ENCODE results near the gene ZCCHC7.
"Not testable (repeated sequence)": the region's sequence is repeated elsewhere in the genome, so short reads cannot be mapped to it uniquely, and the experiment has no call there.

The ZCCHC7 gene

DNA sequence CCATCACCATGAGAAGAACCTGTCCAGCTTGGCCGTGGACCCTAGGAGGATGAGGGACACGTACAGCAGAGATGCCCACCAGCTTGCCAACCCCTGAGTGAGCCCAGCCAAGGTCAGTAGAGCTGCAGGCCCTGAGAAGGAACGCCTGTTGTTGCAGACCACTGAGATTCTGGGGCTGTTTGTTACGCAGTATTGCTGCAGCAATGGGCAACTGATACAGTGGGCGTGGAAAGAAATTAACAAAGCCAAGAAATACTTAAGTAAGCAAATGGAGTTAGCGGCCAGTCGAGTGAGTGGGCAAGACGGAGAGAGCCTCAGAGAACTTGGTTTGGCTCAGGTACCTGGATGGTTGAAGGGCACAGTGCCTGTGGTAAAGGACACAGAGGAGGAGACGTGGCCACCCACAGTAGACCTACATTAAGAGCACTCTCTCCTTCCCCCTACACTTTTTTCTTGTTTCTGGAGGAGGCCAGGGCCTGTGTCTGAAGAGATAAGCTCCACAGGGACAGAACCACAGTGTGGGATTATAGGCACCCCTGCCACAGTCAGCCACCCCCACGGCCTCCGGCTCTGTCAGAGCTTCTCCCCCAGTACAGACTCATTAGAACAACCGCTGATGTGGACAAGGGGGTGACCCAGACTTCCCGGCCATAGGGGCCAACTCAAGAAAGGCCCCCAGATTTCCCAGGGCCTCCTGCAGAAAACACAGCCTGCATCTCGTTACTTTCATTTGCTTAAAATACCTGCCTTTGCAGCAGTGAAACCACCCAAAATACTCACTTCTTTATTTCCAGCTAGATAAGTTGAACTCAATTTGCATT is 262.0 kb downstream of the ZCCHC7 start:
- DNase-seq, result no peak

- no peak for DNase-seq
These were observed 262.6 kb downstream of the ZCCHC7 start for GRCh38 chr9:37382982-37383357.

DNA sequence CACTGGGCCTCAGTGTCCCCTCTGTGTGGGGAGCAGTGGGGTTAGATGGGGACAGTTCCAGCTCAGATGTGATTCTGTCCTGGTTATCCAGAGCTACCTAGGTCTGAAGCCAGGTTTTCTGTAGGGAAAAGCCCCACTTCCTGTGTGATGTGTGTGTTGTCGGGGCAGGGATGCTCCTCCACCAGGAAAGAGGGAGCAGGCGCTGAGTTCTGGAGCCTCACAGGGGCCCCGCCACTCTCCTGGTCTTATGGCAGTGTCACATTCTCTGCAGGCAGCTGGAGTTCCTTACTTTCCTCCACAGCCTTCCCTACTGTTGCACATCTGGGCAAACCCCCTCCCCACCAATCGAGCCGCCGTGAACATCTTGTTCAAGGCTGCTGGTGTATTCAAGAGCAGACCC is 263.0 kb downstream of the ZCCHC7 start:
- no peak for DNase-seq

- no peak for DNase-seq
These were observed 263.7 kb downstream of the ZCCHC7 start for GRCh38 chr9:37383876-37384746.

- no peak for DNase-seq
These were observed 264.9 kb downstream of the ZCCHC7 start for GRCh38 chr9:37385286-37385685.

GRCh38 chr9:37386988-37387387 is 266.6 kb downstream of the ZCCHC7 start:
- no peak for DNase-seq

- peak; percentile 42 for DNase-seq
These were observed 270.4 kb downstream of the ZCCHC7 start for GRCh38 chr9:37390759-37391158.

DNA sequence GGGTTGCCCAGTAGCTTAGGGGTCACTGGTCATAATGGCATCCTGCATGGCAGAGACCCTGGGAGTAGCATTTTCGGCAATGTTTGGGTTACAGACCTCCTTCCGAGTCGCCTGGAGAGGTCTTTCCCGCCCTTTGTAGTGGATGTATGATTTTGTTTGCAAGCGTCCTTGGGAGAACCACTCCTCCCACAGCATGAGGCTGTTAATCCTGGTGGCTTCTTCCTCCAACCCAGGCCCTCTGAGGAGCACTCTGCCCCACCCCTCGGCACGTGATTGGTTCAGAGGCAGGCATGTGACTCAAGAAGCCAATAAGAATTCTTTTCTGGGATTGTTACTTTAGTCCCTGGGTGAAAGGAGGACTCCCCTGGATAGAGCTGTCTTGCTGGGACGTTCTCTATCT is 271.9 kb downstream of the ZCCHC7 start:
- no peak for DNase-seq

DNA sequence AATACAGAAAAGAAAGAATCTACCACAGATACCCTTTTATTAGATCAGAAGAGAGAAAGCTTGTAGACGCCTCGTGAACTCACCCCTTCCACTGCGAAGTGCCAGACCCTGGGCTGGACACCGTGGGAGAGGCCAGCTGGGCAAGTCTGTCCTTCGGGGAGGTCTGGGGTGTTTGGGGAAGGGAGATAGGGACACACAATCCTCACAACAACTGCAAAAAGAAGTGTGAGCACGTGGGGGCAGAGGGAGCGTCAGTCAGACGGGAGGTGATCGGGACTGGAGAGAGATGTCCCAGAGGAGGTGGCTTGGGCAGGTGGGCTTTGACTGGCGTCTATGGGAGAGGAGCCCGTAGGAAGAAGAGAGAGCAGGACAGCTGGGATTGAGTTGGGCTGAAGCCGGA is 274.9 kb downstream of the ZCCHC7 start:
- no peak for DNase-seq

DNA sequence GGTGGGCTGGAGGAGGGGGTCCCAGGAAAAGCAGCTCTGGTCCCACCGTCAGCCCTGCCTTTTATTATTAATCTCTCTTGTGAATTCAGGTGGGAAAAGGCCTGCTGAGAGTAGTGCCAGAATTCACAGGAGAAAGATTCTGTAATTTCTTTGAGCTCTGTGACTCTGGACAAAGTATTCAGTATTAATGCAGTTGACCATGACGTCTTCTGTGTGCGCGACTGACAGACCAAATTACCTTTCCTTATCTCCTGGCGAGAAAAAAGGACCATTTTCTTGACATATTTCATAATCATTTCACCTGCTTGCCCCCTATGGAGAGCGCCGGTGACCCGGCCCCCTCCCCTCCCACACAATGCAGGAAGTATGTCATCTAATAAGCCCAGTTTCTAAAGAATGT is 275.3 kb downstream of the ZCCHC7 start:
- DNase-seq, result peak; percentile 72

GRCh38 chr9:37397948-37398347 is 277.6 kb downstream of the ZCCHC7 start:
- DNase-seq, result not testable (repeated sequence)

DNA sequence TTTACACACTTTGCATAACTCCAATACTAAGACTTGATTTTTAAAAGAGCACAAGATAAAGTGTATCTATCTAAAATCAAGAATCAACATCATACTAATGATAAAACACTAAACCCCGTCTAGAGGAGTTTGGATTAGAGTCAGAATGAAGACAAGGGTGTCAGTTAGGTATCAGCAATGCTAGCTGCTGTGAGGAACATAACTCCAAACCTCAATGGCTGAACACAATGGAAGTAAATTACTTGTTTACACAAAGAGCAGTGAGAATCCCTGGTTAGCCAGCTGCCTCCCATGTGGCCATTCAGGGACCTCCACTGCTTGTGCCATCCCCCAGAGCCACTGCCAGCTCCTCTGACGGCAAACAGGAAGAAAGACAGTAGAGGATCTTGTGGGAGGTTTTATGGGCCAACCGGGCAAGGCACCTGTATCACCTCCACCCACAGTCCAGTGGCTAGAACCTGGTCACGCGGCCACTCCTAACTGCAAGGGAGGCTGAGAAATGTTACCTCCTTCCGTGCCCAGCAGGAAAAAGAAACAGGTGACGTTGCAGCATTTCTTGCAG is 278.2 kb downstream of the ZCCHC7 start:
- peak; percentile 57 for DNase-seq

DNA sequence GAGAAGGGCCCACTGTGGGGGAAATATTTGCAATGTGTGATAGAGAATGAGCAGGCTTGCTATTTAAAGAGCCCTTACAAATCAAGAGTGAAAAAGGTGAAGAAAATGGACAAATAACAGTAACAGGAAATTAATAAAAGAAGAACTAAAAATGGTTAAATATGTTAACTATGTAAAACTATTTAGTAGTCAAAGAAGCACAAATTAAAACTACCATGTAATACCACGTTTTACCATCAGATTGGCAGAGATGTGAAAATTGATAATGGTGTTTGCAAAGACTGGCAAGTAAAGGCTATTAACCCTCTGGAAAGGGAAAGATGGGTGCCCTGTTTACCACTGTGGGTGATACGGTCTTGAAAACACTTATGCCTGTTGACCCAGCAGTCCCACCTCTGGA is 279.0 kb downstream of the ZCCHC7 start:
- DNase-seq, result no peak

GRCh38 chr9:37404590-37404989 is 284.2 kb downstream of the ZCCHC7 start:
- DNase-seq, result no peak

DNA sequence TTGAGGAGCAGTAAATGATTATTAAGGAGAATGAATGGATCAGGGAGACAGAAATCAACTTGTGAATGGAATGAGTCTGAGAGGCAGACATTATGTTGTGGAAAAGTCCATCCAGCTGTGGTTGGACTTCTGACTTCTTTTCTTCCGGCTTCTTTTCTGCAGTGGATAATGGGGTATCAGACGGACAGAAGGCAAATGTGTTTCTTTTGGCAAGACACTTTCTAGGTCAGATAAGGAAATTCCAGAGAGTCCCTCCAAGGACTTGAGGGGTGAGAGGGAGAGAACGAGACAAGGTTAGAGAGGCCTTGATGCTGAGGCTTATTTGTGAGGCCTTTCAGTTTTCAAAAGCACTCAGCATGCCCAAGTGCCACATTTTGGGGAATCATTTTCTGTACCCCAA is 285.0 kb downstream of the ZCCHC7 start:
- no peak for DNase-seq

- DNase-seq, result no peak
These were observed 285.5 kb downstream of the ZCCHC7 start for GRCh38 chr9:37405764-37406380.

GRCh38 chr9:37406603-37407401 is 286.4 kb downstream of the ZCCHC7 start:
- no peak for DNase-seq

DNA sequence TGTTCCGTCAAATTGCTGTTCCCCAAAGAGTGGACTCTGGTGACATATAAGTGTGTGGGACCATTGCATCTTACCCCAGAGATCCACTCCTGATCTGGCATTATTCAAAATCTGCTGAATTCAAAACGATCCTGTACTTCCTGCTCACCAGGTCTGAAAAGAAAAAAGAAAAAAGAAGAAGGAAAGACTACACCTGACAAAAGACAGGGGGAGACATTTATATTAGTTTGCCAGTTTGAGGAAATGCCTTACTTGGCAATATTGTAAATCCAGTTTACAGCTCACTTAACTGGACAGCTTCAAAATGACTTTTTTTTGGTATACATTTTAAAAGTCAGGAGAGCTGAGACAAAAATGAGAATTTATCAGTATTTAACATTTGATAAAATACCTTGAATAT is 287.1 kb downstream of the ZCCHC7 start:
- no peak for DNase-seq

Measured in NCI-H146 (cell line).